Endodermal cell (in vitro differentiated cells): ENCODE results near the gene DISP3. TPM values are rescaled to one million over a fixed set of nuclear protein-coding genes. Genes with fewer than 3 reads are reported as not detected.

Experiments
- DNase-seq: peaks from one replicate; pipeline ENCODE4 v3.0.0-alpha.2; 2017
- H3K27ac ChIP-seq: 2 replicates; pipeline ENCODE4 v1.5.1; 2013; ENCODE audit warnings: mild to moderate bottlenecking, low read depth, low read length, moderate library complexity
- H3K27me3 ChIP-seq: 2 replicates; pipeline ENCODE4 v1.6.1; 2013; ENCODE audit warnings: mild to moderate bottlenecking, low read length, moderate library complexity; ENCODE audit not compliant: insufficient read depth, control insufficient read depth, poor library complexity, severe bottlenecking
- H3K36me3 ChIP-seq: 2 replicates; pipeline ENCODE4 v1.7.0; 2013; ENCODE audit warnings: mild to moderate bottlenecking, low read length, moderate library complexity; ENCODE audit not compliant: control insufficient read depth, insufficient read depth
- H3K4me1 ChIP-seq: one replicate; pipeline ENCODE4 v1.7.0; 2013; ENCODE audit warnings: low read length; ENCODE audit not compliant: control insufficient read depth, insufficient read depth
- H3K4me3 ChIP-seq: 2 replicates; pipeline ENCODE4 v1.5.1; 2013; ENCODE audit warnings: mild to moderate bottlenecking, low read length, moderate library complexity
- H3K9ac ChIP-seq: 2 replicates; pipeline ENCODE4 v1.6.1; 2013; ENCODE audit warnings: mild to moderate bottlenecking, low read length, moderate library complexity; ENCODE audit not compliant: poor library complexity, severe bottlenecking; ENCODE audit errors: extremely low read depth
- H3K9me3 ChIP-seq: 2 replicates; pipeline ENCODE4 v1.6.1; 2013; ENCODE audit warnings: mild to moderate bottlenecking, low read length, moderate library complexity; ENCODE audit not compliant: control insufficient read depth
- H3K27ac Mint-ChIP-seq: 2 replicates; pipeline ENCODE4 v1.8.0; 2020; ENCODE audit warnings: mixed read lengths
- H3K27me3 Mint-ChIP-seq: 2 replicates; pipeline ENCODE4 v1.8.0; 2021; ENCODE audit warnings: mild to moderate bottlenecking, mixed read lengths; ENCODE audit not compliant: insufficient read depth
- H3K36me3 Mint-ChIP-seq: 2 replicates; pipeline ENCODE4 v1.8.0; 2020; ENCODE audit warnings: low read depth, mixed read lengths
- H3K4me1 Mint-ChIP-seq: 2 replicates; pipeline ENCODE4 v1.8.0; 2020; ENCODE audit warnings: mixed read lengths
- H3K4me3 Mint-ChIP-seq: 2 replicates; pipeline ENCODE4 v1.8.0; 2020; ENCODE audit warnings: mild to moderate bottlenecking, moderate library complexity, mixed read lengths
- H3K9me3 Mint-ChIP-seq: 2 replicates; pipeline ENCODE4 v1.8.0; 2020; ENCODE audit warnings: mild to moderate bottlenecking, mixed read lengths
- CTCF ChIP-seq: fragments of 200-600 bp; sonication (generic); conservative IDR thresholded peaks from 2 replicates; pipeline ENCODE4 v1.5.0; 2021; ENCODE audit warnings: antibody characterized with exemption, mild to moderate bottlenecking
- WGBS, 2 experiments: methylation state at CpG; one replicate each; pipeline versions ENCODE4 v1.1.5 to v1.1.7; 2013; ENCODE audit warnings: missing lambda C conversion rate in 2 of 2, mixed read lengths in 1 of 2; ENCODE audit not compliant: insufficient coverage in 1 of 2, insufficient read length in 1 of 2; 5-methylcytosine and 5-hydroxymethylcytosine counted together
- total RNA-seq, 2 donors: library from RNA; stranded (reverse); fragmentation: NEBNext Ultra II Directional in 1 of 2; extraction: Animal tissue kit (Norgen Biotek cat#: 25700) in 1 of 2; gene quantifications; 2 replicates in 1 of 2; 3 replicates in 1 of 2; pipeline ENCODE4 v1.2.1, GENCODE V29; 2021

The DISP3 gene
- total RNA-seq, 2 donors from 2014 or later: 9.6 to 11.6 TPM

DNA sequence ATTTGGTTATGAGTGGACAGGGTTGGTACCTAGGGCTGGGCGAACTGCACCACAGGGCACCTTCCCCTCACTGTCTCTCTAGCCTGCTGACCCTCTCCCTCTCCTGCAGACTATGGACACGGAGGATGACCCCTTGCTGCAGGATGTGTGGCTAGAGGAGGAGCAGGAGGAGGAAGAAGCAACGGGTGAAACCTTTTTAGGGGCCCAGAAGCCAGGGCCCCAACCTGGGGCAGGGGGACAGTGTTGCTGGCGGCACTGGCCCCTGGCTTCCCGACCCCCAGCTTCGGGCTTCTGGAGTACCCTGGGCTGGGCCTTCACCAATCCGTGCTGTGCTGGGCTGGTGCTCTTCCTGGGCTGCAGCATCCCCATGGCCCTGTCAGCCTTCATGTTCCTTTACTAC is 21.9 kb downstream of the DISP3 start:
- WGBS, 2 experiments: 93 to 97% methylated on average over 4 to 7 of the region's 7 CpGs
- H3K27me3 ChIP-seq: no peaks in the 10 kb centered on the region
- no peak overlapping the region for H3K4me3 ChIP-seq
- Mint-ChIP-seq H3K9me3 (peaks cover 28% of the 10 kb centered on the region), H3K27ac (no peak overlapping the region), H3K4me1 (peaks cover 3% of the 10 kb centered on the region), H3K27me3 (peaks cover 2% of the 10 kb centered on the region), H3K36me3 (peaks cover 42% of the 10 kb centered on the region), H3K4me3 (no peak overlapping the region)
- no peak overlapping the region for H3K27ac ChIP-seq
- no peak for TF ChIP-seq CTCF
- H3K36me3 ChIP-seq: no peaks in the 10 kb centered on the region
- no peak overlapping the region for H3K9ac ChIP-seq
- H3K9me3 ChIP-seq: peaks cover 25% of the 10 kb centered on the region
- no peaks in the 10 kb centered on the region for H3K4me1 ChIP-seq
- DNase-seq: no peak

DNA sequence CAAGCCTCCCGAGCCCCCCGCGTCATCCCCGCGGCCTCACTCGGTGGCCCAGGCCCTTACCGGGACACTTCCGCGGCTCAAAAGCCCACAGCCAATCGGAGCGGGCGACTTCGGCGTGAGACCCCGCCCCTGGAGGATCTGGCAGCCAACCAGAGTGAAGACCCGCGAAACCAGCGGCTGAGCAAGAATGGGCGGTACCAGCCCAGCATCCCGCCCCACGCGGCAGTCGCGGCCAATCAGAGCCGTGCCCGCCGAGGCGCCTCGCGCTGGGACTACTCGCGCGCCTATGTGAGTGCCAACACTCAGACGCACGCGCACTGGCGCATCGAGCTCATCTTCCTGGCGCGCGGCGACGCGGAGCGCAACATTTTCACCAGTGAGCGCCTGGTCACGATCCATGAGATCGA is 22.5 kb downstream of the DISP3 start:
- no peak overlapping the region for H3K27ac ChIP-seq
- Mint-ChIP-seq H3K9me3 (peaks cover 34% of the 10 kb centered on the region), H3K27ac (no peak overlapping the region), H3K4me3 (no peak overlapping the region), H3K36me3 (peaks cover 48% of the 10 kb centered on the region), H3K4me1 (peaks cover 3% of the 10 kb centered on the region), H3K27me3 (peaks cover 2% of the 10 kb centered on the region)
- no peaks in the 10 kb centered on the region for H3K36me3 ChIP-seq
- no peak for TF ChIP-seq CTCF
- WGBS, 2 experiments: 96 to 98% methylated on average over 33 to 48 of the region's 48 CpGs
- H3K27me3 ChIP-seq: no peaks in the 10 kb centered on the region
- no peak for DNase-seq
- H3K4me3 ChIP-seq: no peak overlapping the region
- H3K9ac ChIP-seq: no peak overlapping the region
- H3K9me3 ChIP-seq: peaks cover 31% of the 10 kb centered on the region
- H3K4me1 ChIP-seq: no peaks in the 10 kb centered on the region

DNA sequence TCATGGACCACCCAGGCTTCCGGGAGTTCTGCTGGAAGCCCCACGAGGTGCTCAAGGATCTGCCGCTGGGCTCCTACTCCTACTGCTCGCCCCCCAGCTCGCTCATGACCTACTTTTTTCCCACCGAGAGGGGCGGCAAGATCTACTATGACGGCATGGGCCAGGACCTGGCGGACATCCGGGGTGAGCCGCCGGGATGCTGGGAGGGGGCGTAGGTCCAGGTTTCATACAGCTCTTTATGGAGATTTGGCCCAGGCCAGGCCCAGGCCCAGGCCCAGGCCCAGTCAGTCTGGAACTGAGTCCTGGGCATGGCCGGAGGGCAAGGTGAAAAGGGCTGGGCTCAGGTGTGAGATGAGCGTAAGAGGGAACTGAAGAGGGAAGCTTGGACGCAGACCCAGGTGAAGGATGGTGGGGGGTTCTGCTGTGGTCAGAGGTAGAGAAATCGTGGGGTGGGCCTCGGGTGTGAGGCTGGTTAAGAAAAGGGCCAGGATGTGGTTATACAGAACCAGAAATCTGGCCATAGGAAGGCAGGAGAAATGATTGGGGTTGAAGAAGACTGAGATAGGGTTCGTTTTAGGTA is 23.0 kb downstream of the DISP3 start:
- Mint-ChIP-seq H3K4me3 (no peak overlapping the region), H3K36me3 (peaks cover 53% of the 10 kb centered on the region), H3K27me3 (peaks cover 2% of the 10 kb centered on the region), H3K9me3 (peaks cover 38% of the 10 kb centered on the region), H3K27ac (no peak overlapping the region), H3K4me1 (peaks cover 3% of the 10 kb centered on the region)
- 94 to 96% methylated on average over 14 to 19 of the region's 19 CpGs for WGBS, 2 experiments
- no peak overlapping the region for H3K27ac ChIP-seq
- no peaks in the 10 kb centered on the region for H3K4me1 ChIP-seq
- no peaks in the 10 kb centered on the region for H3K27me3 ChIP-seq
- peaks cover 36% of the 10 kb centered on the region for H3K9me3 ChIP-seq
- no peak overlapping the region for H3K9ac ChIP-seq
- no peak for TF ChIP-seq CTCF
- no peak overlapping the region for H3K4me3 ChIP-seq
- H3K36me3 ChIP-seq: no peaks in the 10 kb centered on the region
- no peak for DNase-seq
